ENCODE results near the gene ARL8A.

Gene ARL8A

GRCh38 chr1:202164271-202165037, 19.9 kb upstream of the ARL8A start:
- TF ChIP-seq CTCF (IDR thresholded peaks at IDR 0.05; ENCODE audit: insufficient read depth, low read length, poor library complexity, severe bottlenecking), result no peak
- no peaks in the 10 kb centered on the region for H3K27me3 ChIP-seq (replicated peaks; ENCODE audit: control insufficient read depth, insufficient read depth, low read length)
- peak; percentile 64 for DNase-seq (ENCODE audit: extremely low read depth, insufficient read length)
- H3K36me3 ChIP-seq (ENCODE audit: control insufficient read depth, insufficient read depth, low read length), result no peaks in the 10 kb centered on the region
- H3K4me3 ChIP-seq (replicated peaks; ENCODE audit: low read depth, low read length), result no peak overlapping the region

GRCh38 chr1:202163281-202164270, 19.0 kb upstream of the ARL8A start:
- DNase-seq (ENCODE audit: extremely low read depth, insufficient read length), result no peak
- Histone ChIP-seq H3K36me3 (ENCODE audit: control insufficient read depth, insufficient read depth, low read length) (no peaks in the 10 kb centered on the region), H3K4me3 (replicated peaks; ENCODE audit: low read depth, low read length) (no peak overlapping the region), H3K27me3 (replicated peaks; ENCODE audit: control insufficient read depth, insufficient read depth, low read length) (no peaks in the 10 kb centered on the region)
- TF ChIP-seq CTCF (IDR thresholded peaks at IDR 0.05; ENCODE audit: insufficient read depth, low read length, poor library complexity, severe bottlenecking), result no peak

GRCh38 chr1:202162418-202163280, 18.1 kb upstream of the ARL8A start:
- no peak for DNase-seq (ENCODE audit: extremely low read depth, insufficient read length)
- Histone ChIP-seq H3K36me3 (ENCODE audit: control insufficient read depth, insufficient read depth, low read length) (peaks cover 2% of the 10 kb centered on the region), H3K27me3 (replicated peaks; ENCODE audit: control insufficient read depth, insufficient read depth, low read length) (no peaks in the 10 kb centered on the region), H3K4me3 (replicated peaks; ENCODE audit: low read depth, low read length) (no peak overlapping the region)
- TF ChIP-seq CTCF (IDR thresholded peaks at IDR 0.05; ENCODE audit: insufficient read depth, low read length, poor library complexity, severe bottlenecking), result no peak

GRCh38 chr1:202162047-202162417, 17.5 kb upstream of the ARL8A start:
- H3K36me3 ChIP-seq (ENCODE audit: control insufficient read depth, insufficient read depth, low read length), result peaks cover 4% of the 10 kb centered on the region
- no peaks in the 10 kb centered on the region for H3K27me3 ChIP-seq (replicated peaks; ENCODE audit: control insufficient read depth, insufficient read depth, low read length)
- no peak overlapping the region for H3K4me3 ChIP-seq (replicated peaks; ENCODE audit: low read depth, low read length)
- peak; percentile 70 for DNase-seq (ENCODE audit: extremely low read depth, insufficient read length)
- no peak for TF ChIP-seq CTCF (IDR thresholded peaks at IDR 0.05; ENCODE audit: insufficient read depth, low read length, poor library complexity, severe bottlenecking)

Measured in GM06990 (cell line).